H9 (cell line): ENCODE results near the gene MAP7D3. TPM values are rescaled to one million over a fixed set of nuclear protein-coding genes. Genes with fewer than 3 reads are reported as not detected.

Source experiments
- DNase-seq: peaks from one replicate; pipeline ENCODE4 v3.0.0-alpha.2; 2017
- H2AFZ ChIP-seq: one replicate; pipeline ENCODE4 v1.6.1; 2013; ENCODE audit warnings: mild to moderate bottlenecking, low read length, control low read depth, moderate library complexity
- H2AK5ac ChIP-seq: 2 replicates; pipeline ENCODE4 v1.6.1; 2013; ENCODE audit warnings: low read length, control low read depth, mixed read lengths; ENCODE audit not compliant: insufficient read length
- H2BK120ac ChIP-seq: one replicate; pipeline ENCODE4 v1.6.1; 2013; ENCODE audit warnings: low read depth, mild to moderate bottlenecking, low read length, control low read depth, inconsistent platforms; ENCODE audit not compliant: poor library complexity, severe bottlenecking
- H2BK12ac ChIP-seq: 2 replicates; pipeline ENCODE4 v1.6.1; 2013; ENCODE audit warnings: low read length, control low read depth, mixed read lengths, low read depth; ENCODE audit not compliant: insufficient read length
- H2BK15ac ChIP-seq: 2 replicates; pipeline ENCODE4 v1.6.1; 2013; ENCODE audit warnings: low read depth, low read length, control low read depth
- H2BK20ac ChIP-seq: one replicate; pipeline ENCODE4 v1.6.1; 2013; ENCODE audit warnings: low read depth, mild to moderate bottlenecking, low read length, control low read depth, inconsistent platforms; ENCODE audit not compliant: poor library complexity, severe bottlenecking
- H2BK5ac ChIP-seq: 2 replicates; pipeline ENCODE4 v1.6.1; 2013; ENCODE audit warnings: low read length, control low read depth, mixed read lengths; ENCODE audit not compliant: insufficient read length
- H3K14ac ChIP-seq: 2 replicates; pipeline ENCODE4 v1.6.1; 2013; ENCODE audit warnings: low read length, control low read depth; ENCODE audit not compliant: insufficient read depth
- H3K18ac ChIP-seq: 2 replicates; pipeline ENCODE4 v1.6.1; 2013; ENCODE audit warnings: low read depth, mild to moderate bottlenecking, mixed read lengths, low read length, control low read depth; ENCODE audit not compliant: insufficient read length
- H3K23ac ChIP-seq: 2 replicates; pipeline ENCODE4 v1.6.1; 2013; ENCODE audit warnings: low read length, control low read depth, mixed read lengths, low read depth; ENCODE audit not compliant: insufficient read length
- H3K23me2 ChIP-seq: 2 replicates; pipeline ENCODE4 v1.6.1; 2013; ENCODE audit warnings: low read depth, mild to moderate bottlenecking, mixed read lengths, low read length, control low read depth; ENCODE audit not compliant: insufficient read length, poor library complexity, severe bottlenecking
- H3K27ac ChIP-seq: 2 replicates; pipeline ENCODE4 v1.5.1; 2013; ENCODE audit warnings: low read length, control low read depth, mixed read lengths, low read depth; ENCODE audit not compliant: insufficient read length
- H3K27me3 ChIP-seq: 2 replicates; pipeline ENCODE4 v1.6.1; 2013; ENCODE audit warnings: low read length, control low read depth, inconsistent platforms; ENCODE audit not compliant: insufficient read depth
- H3K4ac ChIP-seq: 2 replicates; pipeline ENCODE4 v1.6.1; 2013; ENCODE audit warnings: low read depth, mild to moderate bottlenecking, control low read depth, inconsistent platforms, low read length, moderate library complexity
- H3K4me1 ChIP-seq: 2 replicates; pipeline ENCODE4 v1.6.1; 2013; ENCODE audit warnings: low read length, control low read depth, inconsistent platforms; ENCODE audit not compliant: insufficient read depth
- H3K4me2 ChIP-seq: 2 replicates; pipeline ENCODE4 v1.6.1; 2013; ENCODE audit warnings: low read length, control low read depth, mixed read lengths; ENCODE audit not compliant: insufficient read length, insufficient read depth
- H3K56ac ChIP-seq: 2 replicates; pipeline ENCODE4 v1.6.1; 2013; ENCODE audit warnings: low read depth, mild to moderate bottlenecking, mixed read lengths, low read length, control low read depth; ENCODE audit not compliant: insufficient read length
- H3K79me1 ChIP-seq: 2 replicates; pipeline ENCODE4 v1.6.1; 2013; ENCODE audit warnings: low read depth, mild to moderate bottlenecking, moderate library complexity, low read length, control low read depth, inconsistent platforms; ENCODE audit not compliant: insufficient read depth, poor library complexity, severe bottlenecking
- H3K79me2 ChIP-seq: 2 replicates; pipeline ENCODE4 v1.6.1; 2013; ENCODE audit warnings: low read length, control low read depth, inconsistent platforms; ENCODE audit not compliant: insufficient read depth
- H3K9ac ChIP-seq: 2 replicates; pipeline ENCODE4 v1.6.1; 2013; ENCODE audit warnings: low read length, control low read depth, mixed read lengths; ENCODE audit not compliant: insufficient read length; ENCODE audit errors: extremely low read depth
- H3K9me3 ChIP-seq: one replicate; pipeline ENCODE4 v1.6.1; 2013; ENCODE audit warnings: low read depth, low read length, inconsistent platforms; ENCODE audit not compliant: control insufficient read depth
- H3T11ph ChIP-seq: one replicate; pipeline ENCODE4 v1.6.1; 2013; ENCODE audit warnings: mild to moderate bottlenecking, low read length, control low read depth, inconsistent platforms
- H4K20me1 ChIP-seq: one replicate; pipeline ENCODE4 v1.6.1; 2013; ENCODE audit not compliant: control insufficient read depth, insufficient read length, insufficient read depth
- H4K5ac ChIP-seq: 2 replicates; pipeline ENCODE4 v1.6.1; 2013; ENCODE audit warnings: low read depth, mild to moderate bottlenecking, mixed read lengths, low read length, control low read depth; ENCODE audit not compliant: insufficient read length
- H4K8ac ChIP-seq: replicated peaks from 2 replicates; pipeline ENCODE4 v1.6.1; 2013; ENCODE audit warnings: low read length, control low read depth, mixed read lengths, low read depth; ENCODE audit not compliant: insufficient read length
- H4K91ac ChIP-seq: 2 replicates; pipeline ENCODE4 v1.6.1; 2013; ENCODE audit warnings: low read depth, mild to moderate bottlenecking, moderate library complexity, mixed read lengths, low read length, control low read depth; ENCODE audit not compliant: insufficient read length
- H3K27ac Mint-ChIP-seq, 3 experiments: 2 replicates in 2 of 3; 3 replicates in 1 of 3; pipeline ENCODE4 v1.8.0; 2020 to 2021; ENCODE audit warnings: mixed read lengths in 3 of 3, mild to moderate bottlenecking in 1 of 3, moderate library complexity in 1 of 3
- H3K27me3 Mint-ChIP-seq: 2 replicates; pipeline ENCODE4 v1.8.0; 2021; ENCODE audit warnings: low read depth, mild to moderate bottlenecking, moderate library complexity, mixed read lengths
- H3K36me3 Mint-ChIP-seq, 3 experiments: 2 replicates in 2 of 3; 3 replicates in 1 of 3; pipeline ENCODE4 v1.8.0; 2020 to 2021; ENCODE audit warnings: low read depth in 3 of 3, mixed read lengths in 3 of 3; ENCODE audit not compliant: insufficient read depth in 1 of 3
- H3K4me1 Mint-ChIP-seq, 2 experiments: 2 replicates each; pipeline ENCODE4 v1.8.0; 2020; ENCODE audit warnings: mixed read lengths in 2 of 2
- H3K4me3 Mint-ChIP-seq, 2 experiments: 2 replicates in 1 of 2; 3 replicates in 1 of 2; pipeline ENCODE4 v1.8.0; 2020 to 2021; ENCODE audit warnings: mild to moderate bottlenecking in 2 of 2, mixed read lengths in 2 of 2, moderate library complexity in 1 of 2
- H3K9me3 Mint-ChIP-seq, 2 experiments: 2 replicates in 1 of 2; 3 replicates in 1 of 2; pipeline ENCODE4 v1.8.0; 2020; ENCODE audit warnings: mild to moderate bottlenecking in 2 of 2, mixed read lengths in 2 of 2, moderate library complexity in 1 of 2
- CTCF ChIP-seq: fragments of 200-600 bp; sonication (generic); conservative IDR thresholded peaks from 3 replicates; pipeline ENCODE4 v1.8.0; 2021; ENCODE audit warnings: antibody characterized with exemption, mild to moderate bottlenecking
- WGBS: extraction: QIAGEN DNeasy Blood & Tissue Kit; methylation state at CpG from one replicate; pipeline ENCODE4 v1.1.7; 2013; ENCODE audit warnings: missing lambda C conversion rate, low lambda C conversion rate, mixed read lengths; ENCODE audit not compliant: insufficient read length; ENCODE audit errors: extremely low coverage; 5-methylcytosine and 5-hydroxymethylcytosine counted together
- total RNA-seq: library from RNA; stranded (reverse); gene quantifications from 2 replicates; pipeline ENCODE4 v1.2.1, GENCODE V29; 2021

The MAP7D3 gene
- total RNA-seq, 1 experiment from 2014 or later: 15.2 TPM

- no peak overlapping the region for H3T11ph ChIP-seq
- no peak for DNase-seq
- no peak overlapping the region for H3K4ac ChIP-seq
- no peak overlapping the region for H3K23ac ChIP-seq
- no peak overlapping the region for H2AK5ac ChIP-seq
- no peak overlapping the region for H3K27ac Mint-ChIP-seq
- H4K20me1 ChIP-seq: no peaks in the 10 kb centered on the region
- no peaks in the 10 kb centered on the region for H3K27me3 ChIP-seq
- no CpG with 5 or more reads among the region's 2 CpGs for WGBS
- H4K91ac ChIP-seq: no peak overlapping the region
- no peaks in the 10 kb centered on the region for H3K79me1 ChIP-seq
- no peak overlapping the region for H3K56ac ChIP-seq
- no peaks in the 10 kb centered on the region for H3K79me2 ChIP-seq
- no peak overlapping the region for H3K14ac ChIP-seq
- peaks cover 46% of the 10 kb centered on the region for H3K9me3 ChIP-seq
- H3K9me3 Mint-ChIP-seq: peaks cover 64 to 65% of the 10 kb centered on the region in 2 experiments
- no peak overlapping the region for H2BK15ac ChIP-seq
- no peak overlapping the region for H4K5ac ChIP-seq
- H2BK120ac ChIP-seq: no peak overlapping the region
- no peak overlapping the region for H4K8ac ChIP-seq
- H2BK20ac ChIP-seq: no peak overlapping the region
- H3K9ac ChIP-seq: no peak overlapping the region
- H3K23me2 ChIP-seq: no peaks in the 10 kb centered on the region
- no peaks in the 10 kb centered on the region for H3K27me3 Mint-ChIP-seq
- no peak overlapping the region for H3K4me3 Mint-ChIP-seq
- H2BK5ac ChIP-seq: no peak overlapping the region
- no peak overlapping the region for H2BK12ac ChIP-seq
- H3K18ac ChIP-seq: no peak overlapping the region
- H2AFZ ChIP-seq: no peak overlapping the region
- no peak overlapping the region for H3K27ac ChIP-seq
- no peak overlapping the region for H3K4me2 ChIP-seq
- H3K4me1 Mint-ChIP-seq: no peaks in the 10 kb centered on the region
- no peaks in the 10 kb centered on the region for H3K4me1 ChIP-seq
- no peak for TF ChIP-seq CTCF
- peaks cover 0 to 7% (median 4%) of the 10 kb centered on the region in 3 experiments; a peak in 4 of 7 replicates for H3K36me3 Mint-ChIP-seq
Measured at GRCh38 chrX:136189222-136189621, 62.0 kb downstream of the MAP7D3 start.
